ENCODE measurements around the gene ZNF816.
A peak's percentile ranks its signal among the peaks of the same experiment; 100 is the strongest.
"Not testable (repeated sequence)": the region's sequence is repeated elsewhere in the genome, so short reads cannot be mapped to it uniquely, and the experiment has no call there.

The ZNF816 gene

DNA sequence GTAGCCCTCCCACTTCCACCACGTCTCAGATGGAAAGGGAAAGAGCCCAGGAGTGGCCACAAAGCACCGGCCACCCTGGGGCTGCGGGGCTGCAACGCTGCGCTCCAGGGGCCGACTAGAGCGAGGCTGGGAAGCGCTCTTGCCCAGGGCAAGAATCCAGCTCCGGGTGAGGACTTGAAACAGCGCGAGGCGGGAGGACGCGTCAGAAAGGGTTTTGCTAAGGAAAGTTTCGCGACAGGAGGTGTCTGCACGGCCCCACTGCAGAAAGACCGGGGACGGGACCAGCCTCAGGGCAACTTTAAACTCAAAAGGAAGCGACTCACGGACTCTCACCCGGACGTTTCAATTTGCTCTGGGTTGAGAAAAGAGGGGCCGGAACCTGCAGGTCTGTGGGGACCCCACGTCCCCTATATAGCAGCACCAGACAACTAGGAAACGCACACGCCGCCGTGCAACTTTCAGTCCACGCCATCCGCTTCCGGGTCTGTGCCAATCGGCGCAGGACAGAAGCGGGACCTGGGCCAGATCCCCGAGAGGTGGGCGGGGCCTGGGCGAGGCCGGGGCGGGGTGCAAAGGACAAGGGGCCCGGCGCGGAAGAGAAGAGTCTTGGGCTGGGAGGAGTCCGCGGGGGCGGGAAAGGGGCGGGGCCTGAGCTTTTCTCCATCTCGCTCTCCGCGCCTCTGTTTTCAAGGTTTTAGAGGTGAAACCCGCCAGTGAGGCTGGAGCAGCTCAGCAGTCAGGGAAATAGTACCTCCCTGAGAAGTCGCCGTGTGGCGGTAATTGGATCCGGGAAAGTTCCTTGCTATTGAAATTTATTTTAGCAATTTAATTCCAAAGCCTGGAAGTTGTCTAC lies at the start of gene ZNF816:
Gene ZNF816, minus strand, starts transcription at position 488 of the 853 bp plus-strand sequence. CDS start 6,792 bp downstream, outside the sequence.
- DNase-seq (ENCODE audit: low spot score), result peak; percentile 92

DNA sequence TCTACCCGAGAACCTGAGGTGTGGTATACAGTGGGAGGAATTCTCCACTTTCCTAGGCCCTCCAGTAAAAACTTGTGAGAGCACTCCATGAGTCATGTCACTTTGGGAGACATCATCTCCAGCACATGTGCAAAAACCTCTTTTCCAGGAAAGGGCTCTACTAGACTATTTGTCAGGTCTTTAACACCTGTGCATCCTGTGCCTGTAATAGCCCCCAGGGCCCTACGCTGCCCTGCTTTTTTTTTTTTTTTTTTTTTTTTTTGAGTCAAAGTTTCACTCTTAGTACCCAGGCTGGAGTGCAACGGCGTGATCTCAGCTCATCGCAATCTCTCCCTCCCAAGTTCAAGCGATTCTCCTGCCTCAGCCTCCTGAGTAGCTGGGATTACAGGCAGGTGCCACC lies 49.3 kb upstream of the ZNF816 start:
- no peak for DNase-seq (ENCODE audit: low spot score)

DNA sequence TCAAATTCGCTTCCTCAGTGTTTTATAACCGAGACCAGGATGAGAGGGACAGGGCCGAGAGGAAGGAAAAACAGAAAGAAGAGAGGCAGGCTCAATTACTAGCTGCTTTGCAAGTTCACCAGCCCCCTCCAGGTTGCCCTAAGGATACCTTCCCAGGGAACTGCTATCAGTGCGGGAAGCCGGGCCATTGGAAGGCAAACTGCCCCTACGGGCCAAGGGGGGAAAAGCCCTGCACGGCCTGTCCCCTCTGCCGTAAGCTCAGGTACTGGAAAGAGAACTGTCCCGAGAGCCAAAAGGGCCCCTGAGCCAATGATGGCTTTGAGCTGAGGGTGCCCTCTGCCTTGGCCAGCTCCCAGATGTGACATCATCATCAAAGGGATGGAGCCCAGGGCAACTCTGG lies 47.8 kb upstream of the ZNF816 start:
- DNase-seq (ENCODE audit: low spot score), result no peak

DNA sequence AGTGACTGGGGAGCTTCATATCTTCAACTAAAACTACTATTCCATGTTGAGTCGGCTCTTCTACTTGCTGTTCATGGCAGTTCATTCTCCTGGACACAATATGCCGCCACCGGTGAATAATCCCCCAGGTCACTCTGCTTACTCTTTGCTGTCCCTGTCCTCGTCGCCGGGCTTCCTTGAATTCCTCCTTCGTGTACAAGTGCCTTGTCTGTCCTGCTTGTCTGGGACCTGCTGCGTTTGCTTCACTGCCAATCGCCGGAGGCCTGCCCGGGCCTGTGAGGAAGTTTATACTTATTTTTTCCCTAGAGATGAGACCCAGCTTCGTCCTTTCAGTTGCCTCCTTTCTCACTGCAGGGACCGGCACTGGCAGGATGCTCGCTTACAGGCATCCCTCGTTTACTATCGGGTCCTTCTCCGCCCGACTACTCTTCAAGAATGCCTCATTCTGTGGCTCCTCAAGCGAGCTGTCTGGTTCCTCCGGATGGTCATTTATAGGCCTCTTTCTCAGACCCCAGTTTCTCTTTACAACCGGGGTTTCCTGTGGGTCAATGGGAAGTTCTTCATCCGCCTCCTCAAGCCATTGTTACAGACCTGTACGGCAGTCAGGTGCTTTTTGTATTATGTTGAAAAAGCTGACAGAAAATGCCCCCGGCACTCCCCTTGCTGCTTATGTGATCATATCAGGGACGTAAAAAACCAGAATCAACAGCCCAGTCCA lies 45.5 kb upstream of the ZNF816 start:
- no peak for DNase-seq (ENCODE audit: low spot score)

DNA sequence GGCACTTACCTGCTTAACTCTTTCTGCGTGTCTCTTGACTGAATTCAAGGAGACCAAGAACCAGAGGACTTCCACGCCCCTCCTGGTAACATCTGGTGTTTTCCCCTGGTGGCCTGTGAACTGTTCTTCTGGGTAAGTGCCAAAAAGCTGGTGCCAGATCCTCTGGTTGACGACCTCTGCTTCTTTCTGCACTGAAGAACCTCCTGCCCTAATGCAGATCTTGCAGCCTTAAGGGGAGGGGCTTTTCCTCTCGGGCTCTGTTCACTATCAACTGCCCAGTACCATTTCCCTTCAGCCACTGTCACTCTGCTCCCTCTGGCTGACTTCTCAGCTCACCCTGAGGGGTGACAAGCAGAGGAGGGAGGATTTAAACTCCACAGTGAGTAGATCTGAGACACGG lies 44.9 kb upstream of the ZNF816 start:
- no peak for DNase-seq (ENCODE audit: low spot score)

DNA sequence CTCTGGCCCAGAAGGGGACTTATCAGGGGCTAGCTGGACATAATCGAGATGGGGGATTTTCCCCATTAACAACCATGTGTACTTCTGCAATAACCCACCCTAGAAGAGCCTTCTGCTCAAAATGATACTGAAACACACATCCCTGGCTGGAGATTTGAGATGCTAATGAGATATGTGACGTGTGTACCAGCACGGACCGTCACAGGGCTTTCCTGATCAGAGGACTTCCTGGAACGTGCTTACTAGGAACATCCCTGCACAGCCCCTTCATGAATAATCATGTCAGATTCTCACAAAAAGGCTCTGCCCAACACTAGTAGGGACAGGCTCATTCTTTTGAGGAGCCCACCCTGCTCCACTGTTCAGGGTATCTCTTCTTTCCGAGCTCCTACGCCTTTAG lies 44.5 kb upstream of the ZNF816 start:
- no peak for DNase-seq (ENCODE audit: low spot score)

DNA sequence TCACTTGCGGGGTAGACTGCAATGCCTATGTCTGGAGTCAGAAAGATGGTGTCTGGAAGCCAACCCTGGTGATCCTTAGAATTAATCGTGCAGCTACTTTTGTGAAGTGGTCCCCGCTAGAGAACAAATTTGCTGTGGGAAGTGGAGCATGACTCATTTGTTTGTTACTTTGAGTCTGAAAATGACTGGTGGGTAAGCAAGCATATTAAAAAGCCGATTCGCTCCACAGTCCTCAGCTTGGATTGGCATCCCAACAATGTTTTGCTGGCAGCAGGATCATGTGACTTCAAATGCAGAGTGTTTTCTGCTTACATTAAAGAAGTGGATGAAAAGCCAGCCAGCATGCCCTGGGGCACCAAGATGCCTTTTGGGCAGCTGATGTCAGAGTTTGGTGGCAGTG lies 41.6 kb upstream of the ZNF816 start:
- DNase-seq (ENCODE audit: low spot score), result no peak

DNA sequence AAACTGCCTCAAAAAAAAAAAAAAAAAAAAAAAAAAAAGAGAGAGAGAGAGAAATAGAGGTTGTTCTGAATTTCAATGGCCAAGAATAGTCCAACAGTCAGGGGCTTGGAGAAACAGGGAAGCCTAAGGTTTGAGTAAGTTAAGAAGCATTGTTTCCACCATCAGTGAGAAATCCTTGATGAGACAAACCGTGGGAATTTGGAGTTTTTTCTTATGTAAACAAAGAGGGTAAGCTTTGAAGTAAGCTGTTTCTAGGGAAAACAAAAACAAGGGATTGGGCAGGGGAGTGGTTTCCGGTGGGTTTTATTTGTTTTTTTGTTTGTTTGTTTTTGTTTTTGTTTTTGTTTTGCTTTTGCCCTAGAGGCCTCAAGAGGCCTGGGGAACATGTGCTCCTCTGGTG lies 39.8 kb upstream of the ZNF816 start:
- no peak for DNase-seq (ENCODE audit: low spot score)

DNA sequence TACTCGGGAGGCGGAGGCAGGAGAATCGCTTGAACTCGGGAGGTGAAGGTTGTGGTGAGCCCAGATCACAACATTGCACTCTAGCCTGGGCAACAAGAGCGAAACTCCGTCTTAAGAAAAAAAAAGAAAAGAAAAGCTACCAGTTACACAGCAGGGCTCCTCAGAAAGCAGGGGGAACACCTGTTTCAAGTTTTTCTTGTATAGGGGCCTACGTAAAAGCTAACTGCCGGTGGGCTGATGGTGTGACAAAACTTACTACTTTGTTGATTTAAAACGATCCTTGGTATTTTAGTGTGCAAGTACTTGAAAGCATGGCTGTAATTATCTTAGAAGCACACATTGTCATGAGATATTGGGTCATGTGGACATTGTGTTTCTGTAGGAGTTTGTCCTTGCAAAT lies 35.3 kb upstream of the ZNF816 start:
- DNase-seq (ENCODE audit: low spot score), result no peak

DNA sequence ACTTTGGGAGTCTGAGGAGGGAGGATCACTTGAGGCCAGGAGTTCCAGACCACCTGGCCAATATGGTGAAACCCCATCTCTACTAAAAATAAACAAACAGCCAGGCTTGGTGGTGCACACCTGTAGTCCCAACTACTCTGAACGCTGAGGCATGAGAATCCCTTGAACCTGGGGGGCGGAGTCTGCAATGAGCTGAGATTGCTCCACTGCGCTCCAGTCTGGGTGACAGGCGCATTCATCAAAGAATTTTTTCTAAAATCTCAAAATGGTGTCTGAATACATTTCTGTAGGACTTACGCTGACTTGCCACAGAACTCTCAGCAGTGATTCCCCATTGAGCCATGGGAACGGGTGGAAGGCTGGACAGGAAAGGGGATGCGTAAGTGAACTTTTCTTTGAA lies 33.0 kb upstream of the ZNF816 start:
- DNase-seq (ENCODE audit: low spot score), result no peak

DNA sequence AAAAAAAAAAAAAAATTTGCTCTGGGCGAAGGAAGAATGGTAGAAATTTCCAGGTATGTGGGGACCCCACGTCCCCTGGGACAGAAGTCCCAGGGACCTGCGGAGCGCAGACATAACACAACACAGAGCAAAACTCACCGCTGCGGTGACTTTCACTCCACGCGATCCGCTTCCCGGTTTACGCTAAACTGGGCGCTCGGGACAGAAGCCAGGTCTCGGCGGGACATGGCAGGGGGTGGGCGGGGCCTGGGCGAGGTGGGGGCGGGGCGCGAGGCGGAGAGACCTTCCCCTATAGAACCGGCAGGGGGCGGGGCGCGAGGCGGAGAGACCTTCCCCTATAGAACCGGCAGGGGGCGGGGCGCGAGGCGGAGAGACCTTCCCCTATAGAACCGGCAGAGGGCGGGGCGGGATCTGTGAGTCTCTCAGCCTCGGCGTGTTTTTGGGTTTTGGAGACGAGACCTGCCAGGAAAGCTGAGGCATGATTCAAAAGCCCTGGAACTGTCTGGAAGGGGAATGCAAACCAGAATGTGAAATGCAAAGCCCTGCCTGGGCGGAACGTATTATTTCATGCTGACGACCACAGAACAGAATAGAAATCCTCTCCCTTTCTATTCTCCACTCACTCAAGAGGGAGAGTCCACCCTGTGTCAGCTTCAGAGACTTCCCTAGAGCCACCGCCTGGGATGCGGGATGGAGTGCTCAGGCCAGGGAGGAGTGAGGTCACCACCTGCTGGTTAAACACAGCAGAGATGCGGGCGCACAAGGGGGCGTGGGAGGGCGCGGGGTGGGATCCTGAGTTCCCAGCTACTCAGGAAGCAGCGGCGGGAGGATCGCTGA lies 30.9 kb upstream of the ZNF816 start:
- DNase-seq (ENCODE audit: low spot score), result peak; percentile 72

DNA sequence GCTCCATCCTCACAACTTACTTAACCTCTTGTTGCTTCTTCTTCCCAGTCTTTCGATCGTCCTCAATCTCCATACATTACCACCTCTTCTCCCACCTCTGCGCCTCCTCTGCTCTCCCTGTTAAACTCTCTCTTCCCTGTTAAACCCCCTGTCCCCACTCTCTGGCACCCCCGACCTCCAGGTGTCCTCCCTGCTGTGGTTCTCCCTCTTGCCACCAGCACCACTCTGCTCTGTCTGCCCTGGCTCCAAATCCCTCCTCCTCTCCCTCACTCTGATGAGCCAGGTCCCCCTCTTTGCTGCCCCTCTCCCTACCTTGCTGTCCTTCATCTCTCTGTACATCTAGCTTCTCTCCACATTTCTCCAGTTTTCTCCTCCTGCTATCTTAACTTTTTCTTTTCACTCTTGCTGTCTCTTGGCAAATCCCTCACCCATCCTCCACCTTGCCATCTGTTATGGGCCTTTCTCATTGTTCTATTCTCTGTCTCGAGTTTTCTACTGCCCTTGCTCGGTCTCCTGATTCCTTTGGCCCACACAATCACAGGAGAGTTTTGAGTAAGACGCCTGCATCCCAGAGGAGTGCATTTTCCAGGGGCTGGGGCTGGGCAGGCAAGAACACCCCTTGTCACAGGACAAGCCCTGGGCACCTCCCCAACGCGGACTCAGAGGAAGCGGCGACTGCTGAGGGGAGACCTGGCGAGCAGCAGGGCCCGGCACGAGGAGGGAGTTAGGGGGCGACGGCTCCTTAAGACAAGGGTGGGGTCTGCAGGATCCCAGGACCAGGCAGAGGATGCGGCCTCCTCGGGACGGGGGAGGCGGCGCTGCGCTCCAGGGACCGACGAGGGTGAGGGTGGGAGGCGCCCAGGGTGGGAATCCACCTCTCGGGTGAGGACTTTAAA lies 29.7 kb upstream of the ZNF816 start:
- DNase-seq (ENCODE audit: low spot score), result no peak

DNA sequence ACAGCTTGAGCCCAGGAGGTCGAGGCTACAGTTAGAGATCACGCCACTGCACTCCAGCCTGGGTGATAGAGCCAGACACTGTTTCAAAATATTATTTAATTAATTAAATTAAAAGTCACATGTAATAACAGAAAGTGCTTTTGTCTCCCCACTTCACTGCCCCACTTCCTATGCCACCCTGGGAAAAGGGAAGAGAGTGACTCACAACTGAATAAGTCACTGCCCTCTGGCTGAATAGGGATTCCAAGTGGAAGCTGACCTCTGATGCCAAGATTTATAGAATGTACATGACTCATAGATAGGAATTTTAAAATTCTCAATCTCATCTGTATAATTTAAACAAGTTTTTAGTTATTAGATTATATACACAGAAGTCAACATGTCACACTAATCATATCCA lies 28.8 kb upstream of the ZNF816 start:
- peak; percentile 69 for DNase-seq (ENCODE audit: low spot score)

DNA sequence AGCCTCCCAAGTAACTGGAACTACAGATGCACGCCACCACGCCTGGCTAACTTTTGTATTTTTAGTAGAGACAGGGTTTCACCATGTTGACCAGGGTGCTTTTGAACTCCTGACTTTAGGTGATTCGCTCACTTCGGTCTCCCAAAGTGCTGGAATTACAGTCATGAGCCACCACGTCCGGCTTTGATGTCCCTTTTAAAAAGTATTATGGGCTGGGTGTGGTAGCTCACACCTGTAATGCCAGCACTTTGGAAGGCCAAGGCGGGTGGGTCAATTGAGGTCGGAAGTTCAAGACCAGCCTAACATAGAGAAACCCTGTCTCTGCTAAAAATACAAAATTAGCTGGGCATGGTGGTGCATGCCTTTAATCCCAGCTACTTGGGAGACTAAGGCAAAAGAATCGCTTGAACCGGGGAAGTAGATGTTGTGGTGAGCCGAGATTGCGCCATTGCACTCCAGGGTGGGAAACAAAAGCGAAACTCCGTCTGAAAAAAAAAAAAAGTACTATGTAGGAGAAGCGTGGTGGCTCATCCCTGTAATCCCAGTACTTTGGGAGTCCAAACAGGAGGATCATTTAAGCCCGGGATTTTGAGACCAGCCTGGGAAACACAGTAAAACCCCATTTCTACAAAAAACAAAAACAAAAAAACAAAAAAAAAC lies 28.2 kb upstream of the ZNF816 start:
- peak; percentile 7 for DNase-seq (ENCODE audit: low spot score)

DNA sequence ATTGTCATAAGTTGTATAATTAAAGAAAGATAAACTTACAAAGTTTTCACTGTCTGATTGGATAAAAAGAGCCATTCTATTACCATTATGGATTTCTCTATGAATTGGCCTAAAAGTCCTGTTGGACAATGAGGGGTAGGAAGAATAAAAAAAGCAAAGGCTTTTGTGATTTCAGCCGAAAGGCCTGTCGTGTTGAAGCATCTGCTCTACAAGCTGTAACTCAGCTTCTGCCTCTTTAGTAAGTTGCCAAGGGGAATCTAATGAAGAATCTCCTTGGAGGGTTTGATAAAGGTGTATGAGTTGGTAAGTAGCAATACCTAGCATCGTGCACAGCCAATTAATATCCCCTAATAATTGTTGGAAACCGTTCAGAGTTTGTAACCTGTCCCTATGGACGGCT lies 25.8 kb upstream of the ZNF816 start:
- DNase-seq (ENCODE audit: low spot score), result no peak

DNA sequence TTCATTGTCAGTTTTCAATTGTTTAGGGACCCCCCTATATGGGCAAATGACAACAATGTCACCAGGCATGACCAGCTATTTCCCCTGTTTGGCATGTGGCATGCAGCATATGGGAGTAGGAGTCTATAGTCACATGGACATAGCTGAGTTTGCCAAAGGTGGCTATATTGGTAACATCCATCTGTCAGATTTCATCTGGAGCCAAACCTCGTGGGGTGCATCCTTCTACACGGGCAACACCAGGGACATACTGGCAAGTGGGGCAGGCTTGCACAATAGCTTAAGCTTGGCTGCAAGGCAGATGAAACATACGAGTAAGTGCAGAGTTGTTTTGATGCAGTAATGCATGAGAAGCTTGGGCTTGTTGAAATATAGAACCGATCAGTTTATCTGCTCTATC lies 24.5 kb upstream of the ZNF816 start:
- no peak for DNase-seq (ENCODE audit: low spot score)

DNA sequence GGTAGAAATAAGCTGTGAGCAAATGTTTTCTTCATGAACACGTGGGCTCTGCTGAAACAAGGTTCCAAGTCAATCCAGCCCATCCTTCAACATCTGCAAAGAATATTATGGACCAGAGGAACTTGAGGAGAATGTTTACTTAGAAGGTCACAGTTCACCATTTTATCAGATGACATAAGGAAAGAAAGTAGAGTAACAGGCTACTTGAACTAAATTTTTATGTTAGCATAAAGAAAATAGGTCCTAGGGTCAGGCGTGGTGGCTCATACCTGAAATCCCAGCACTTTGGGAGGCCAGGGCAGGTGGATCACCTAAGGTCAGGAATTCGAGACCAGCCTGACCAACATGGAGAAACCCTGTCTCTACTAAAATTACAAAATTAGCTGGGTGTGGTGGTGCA lies 20.5 kb upstream of the ZNF816 start:
- DNase-seq (ENCODE audit: low spot score), result not testable (repeated sequence)

DNA sequence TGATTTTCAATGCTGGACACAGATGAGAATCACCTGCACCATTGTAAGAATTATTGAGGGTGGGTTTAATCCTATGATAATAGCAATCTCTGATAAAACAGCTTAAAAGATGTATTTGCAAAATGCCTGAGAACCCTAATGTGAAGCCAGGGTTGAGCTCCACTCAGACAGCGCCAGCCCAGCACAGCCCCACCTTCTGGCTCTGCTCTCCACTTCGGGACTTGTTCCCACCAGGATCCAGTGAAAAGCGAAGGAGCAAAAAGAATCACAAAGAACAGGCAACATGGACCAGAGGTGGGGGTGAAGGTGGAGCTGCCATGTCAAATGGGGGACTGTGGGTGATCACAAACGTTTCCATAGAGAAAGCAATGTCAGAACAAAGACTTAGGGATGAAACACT lies 18.6 kb upstream of the ZNF816 start:
- no peak for DNase-seq (ENCODE audit: low spot score)

DNA sequence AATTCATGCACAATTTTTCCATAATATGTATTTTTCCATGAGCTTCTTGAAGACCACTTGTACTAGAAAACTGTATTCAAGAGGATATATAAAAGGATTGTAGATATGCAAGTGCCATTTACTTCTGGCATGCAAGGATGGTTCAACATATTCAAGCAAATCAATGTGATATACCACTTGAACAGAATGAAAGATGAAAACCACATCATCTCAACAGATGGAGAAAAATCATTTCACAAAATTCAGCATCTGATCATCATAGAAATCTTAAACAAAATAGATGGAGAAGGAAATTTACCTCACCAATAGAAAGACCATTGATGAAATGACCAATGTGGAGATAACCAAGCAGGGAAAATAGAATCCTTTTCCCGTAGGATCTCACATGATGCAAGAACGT lies 5.1 kb upstream of the ZNF816 start:
- no peak for DNase-seq (ENCODE audit: low spot score)

DNA sequence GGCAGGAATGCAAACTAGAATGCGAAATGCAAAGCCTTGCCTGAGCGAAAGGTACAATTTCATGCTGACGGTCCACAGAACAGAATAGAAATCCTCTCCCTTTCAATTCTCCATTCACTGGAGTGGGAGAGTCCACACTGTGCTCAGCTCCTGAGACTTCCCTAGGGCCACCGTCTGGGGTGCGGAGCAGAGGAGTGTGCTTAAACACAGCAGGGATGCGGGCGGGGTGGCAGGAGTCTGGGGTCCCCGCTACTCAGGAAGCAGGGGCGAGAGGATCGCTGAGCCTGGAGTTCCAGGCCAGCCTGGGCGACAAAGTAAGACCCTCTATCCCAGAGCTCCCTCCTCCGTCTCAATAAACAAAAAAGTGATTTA lies 552 bp upstream of the ZNF816 start:
- peak; percentile 6 for DNase-seq (ENCODE audit: low spot score)

DNA sequence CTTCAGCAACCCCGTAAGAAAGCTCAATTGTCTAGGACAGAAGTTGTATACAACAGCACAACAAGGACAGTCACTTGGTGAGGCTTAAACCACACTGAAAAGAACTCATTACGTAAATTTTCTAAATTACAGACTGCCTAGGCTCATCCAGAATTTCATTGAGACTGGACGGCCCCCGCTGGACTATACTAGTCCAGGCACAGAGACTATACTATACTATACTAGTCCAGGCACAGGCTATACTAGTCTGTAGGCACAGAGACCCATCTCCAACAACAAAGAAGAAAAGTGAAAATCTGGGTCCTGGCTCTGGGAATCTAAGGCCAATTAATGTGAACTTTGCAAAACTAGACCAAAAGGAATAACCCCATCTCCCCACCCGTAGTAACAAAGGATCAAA lies 700 bp downstream of the ZNF816 start:
- no peak for DNase-seq (ENCODE audit: low spot score)
